Fibroblast of villous mesenchyme (primary cell): ENCODE data around the gene GNMT. TPM values are rescaled to one million over a fixed set of nuclear protein-coding genes. Genes with fewer than 3 reads are reported as not detected.

Experiments
- DNase-seq: peaks from one replicate; pipeline ENCODE4 v3.0.0-alpha.2; 2010; ENCODE audit warnings: low read depth
- H3K4me3 ChIP-seq: 2 replicates; pipeline ENCODE4 v1.5.1; 2011; ENCODE audit warnings: low read depth, mild to moderate bottlenecking, low read length
- total RNA-seq: library from RNA; depleted of rRNA; stranded (reverse); fragments of >200 nt; gene quantifications from 2 replicates; pipeline ENCODE4 v1.2.3, GENCODE V29; 2012
- TF ChIP-seq, protein P1 (sequence below): IDR thresholded peaks from 2 replicates; pipeline ENCODE4 v1.5.1; 2012; ENCODE audit warnings: low read depth, mild to moderate bottlenecking, low read length; ENCODE audit not compliant: insufficient read depth

The GNMT gene
- total RNA-seq, 1 donor = not detected

- H3K4me3 ChIP-seq = peak overlapping the region; percentile 59
- TF ChIP-seq, protein P1, sequence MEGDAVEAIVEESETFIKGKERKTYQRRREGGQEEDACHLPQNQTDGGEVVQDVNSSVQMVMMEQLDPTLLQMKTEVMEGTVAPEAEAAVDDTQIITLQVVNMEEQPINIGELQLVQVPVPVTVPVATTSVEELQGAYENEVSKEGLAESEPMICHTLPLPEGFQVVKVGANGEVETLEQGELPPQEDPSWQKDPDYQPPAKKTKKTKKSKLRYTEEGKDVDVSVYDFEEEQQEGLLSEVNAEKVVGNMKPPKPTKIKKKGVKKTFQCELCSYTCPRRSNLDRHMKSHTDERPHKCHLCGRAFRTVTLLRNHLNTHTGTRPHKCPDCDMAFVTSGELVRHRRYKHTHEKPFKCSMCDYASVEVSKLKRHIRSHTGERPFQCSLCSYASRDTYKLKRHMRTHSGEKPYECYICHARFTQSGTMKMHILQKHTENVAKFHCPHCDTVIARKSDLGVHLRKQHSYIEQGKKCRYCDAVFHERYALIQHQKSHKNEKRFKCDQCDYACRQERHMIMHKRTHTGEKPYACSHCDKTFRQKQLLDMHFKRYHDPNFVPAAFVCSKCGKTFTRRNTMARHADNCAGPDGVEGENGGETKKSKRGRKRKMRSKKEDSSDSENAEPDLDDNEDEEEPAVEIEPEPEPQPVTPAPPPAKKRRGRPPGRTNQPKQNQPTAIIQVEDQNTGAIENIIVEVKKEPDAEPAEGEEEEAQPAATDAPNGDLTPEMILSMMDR = no peak
- DNase-seq = no peak
Measured at GRCh38 chr6:42961020-42961470, 491 bp downstream of the GNMT start.

DNA sequence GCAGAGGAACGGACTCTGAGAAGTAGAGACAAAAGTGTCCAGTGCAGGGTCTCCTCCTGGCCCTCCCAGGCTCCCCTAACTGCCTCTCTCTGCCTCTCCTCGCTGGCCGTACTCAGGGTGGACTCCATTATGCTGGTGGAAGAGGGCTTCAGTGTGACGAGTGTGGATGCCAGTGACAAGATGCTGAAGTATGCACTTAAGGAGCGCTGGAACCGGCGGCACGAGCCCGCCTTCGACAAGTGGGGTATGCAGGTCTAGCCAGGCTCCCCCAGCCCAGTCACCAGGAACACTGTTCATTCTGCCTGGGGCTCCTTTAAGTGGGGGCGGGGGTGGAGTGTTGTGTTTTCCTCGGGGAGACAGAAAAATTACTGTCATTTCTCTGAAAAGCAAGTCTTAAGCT is 1.5 kb downstream of the GNMT start:
- DNase-seq = no peak
- TF ChIP-seq, protein P1 = no peak
- H3K4me3 ChIP-seq = no peak overlapping the region

DNA sequence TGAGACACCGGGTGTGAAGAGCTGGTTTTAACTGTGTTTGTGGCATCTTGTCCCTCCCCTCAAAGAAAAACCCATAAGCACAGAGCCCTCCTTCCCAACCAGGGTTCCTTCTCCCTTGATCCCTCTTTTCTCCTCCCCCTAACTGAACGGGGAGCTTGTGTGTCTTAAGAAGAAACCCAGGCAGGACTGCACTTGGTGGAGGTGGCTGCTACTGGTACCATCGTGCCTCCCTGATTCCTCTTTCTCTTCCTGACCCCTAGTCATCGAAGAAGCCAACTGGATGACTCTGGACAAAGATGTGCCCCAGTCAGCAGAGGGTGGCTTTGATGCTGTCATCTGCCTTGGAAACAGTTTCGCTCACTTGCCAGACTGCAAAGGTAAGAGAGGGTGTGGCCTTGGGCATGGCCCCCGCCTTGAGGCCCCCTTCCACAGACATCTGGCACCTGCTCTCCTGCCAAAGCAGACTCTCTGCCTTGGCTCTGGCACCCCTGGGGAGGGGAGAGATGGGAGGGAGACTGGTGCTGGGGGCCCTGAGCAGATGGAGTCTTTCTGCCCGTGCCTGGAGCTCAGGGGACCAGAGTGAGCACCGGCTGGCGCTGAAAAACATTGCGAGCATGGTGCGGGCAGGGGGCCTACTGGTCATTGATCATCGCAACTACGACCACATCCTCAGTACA is 2.1 kb downstream of the GNMT start:
- TF ChIP-seq, protein P1 = no peak
- no peak overlapping the region for H3K4me3 ChIP-seq
- DNase-seq = no peak

DNA sequence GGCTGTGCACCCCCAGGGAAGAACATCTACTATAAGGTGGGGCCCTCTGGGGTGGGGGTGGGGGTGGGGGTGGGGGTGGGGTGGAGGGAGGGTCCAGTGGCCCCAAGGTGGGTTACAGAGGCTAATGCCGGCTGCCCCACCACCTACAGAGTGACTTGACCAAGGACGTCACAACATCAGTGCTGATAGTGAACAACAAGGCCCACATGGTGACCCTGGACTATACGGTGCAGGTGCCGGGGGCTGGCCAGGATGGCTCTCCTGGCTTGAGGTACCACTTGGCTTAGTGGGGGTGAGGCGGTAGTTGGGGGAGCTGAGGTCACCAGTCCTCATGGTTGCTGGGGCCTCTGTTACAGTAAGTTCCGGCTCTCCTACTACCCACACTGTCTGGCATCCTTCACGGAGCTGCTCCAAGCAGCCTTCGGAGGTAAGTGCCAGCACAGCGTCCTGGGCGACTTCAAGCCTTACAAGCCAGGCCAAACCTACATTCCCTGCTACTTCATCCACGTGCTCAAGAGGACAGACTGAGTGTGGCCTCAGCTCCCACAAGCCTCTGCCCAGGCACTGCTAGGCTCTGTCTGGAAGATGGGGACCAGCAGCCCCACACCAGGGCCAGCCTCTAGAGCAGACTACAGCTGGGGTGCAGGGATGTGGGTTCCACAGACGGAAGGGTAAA is 2.8 kb downstream of the GNMT start:
- TF ChIP-seq, protein P1 = no peak
- no peak overlapping the region for H3K4me3 ChIP-seq
- no peak for DNase-seq

DNA sequence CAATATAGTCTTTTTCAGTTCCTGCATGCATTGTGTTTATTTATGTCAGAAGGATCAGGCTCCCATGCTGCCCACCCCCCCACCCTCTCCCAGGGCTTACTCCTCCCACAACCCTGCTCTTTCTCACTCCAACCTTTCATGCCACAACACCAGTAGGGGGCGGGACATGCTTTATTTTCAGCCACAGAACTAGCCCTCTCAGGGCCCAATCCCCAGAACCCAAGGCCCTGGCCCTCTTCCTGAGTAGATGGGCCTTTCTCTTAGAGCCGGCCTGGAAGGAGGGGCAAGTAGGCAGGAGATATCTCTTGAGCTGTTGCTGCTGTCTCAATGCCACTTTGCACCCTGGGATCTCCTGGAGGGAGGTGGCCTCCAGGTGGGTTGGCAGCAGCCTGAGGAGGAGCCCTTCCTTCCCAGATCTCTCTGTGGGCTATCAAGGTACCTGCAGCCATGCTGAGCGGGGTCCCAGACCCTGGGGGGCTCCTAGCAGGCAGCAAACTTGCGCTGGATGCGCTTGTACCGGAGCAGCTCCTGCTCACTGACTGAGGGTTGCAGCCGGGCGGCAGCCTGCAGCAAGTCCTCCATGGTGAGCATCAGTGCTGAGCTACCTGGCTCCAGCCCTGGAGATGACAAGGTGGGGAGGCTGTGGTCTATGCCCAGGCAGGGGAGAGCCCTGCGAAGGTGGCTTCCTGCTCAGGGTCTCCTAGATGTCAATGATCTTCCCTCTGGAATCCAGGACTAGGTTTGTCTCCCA is 3.5 kb downstream of the GNMT start:
- peak; percentile 60 for DNase-seq
- no peak overlapping the region for H3K4me3 ChIP-seq
- TF ChIP-seq, protein P1 = peak; percentile 31

DNA sequence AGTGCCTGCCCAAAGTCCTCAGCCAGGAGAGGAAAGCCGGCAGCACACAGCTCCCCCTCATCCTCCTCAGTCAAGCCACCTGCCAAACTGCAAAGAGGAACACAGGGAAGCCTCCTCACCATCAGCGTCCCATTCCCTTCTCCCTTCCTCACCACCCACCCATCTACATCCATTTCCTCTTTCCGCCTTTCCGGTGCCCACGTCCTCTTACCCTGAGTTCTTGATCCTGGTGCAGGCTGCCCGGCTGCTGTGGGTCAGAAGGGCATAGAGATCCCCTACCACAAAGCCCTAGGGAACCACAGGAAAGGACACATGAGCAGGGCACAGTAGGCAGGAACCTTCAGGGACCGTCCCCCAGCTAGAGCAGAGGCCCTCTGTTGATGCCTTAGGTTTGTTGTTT is 6.0 kb downstream of the GNMT start:
- TF ChIP-seq, protein P1 = no peak
- no peak overlapping the region for H3K4me3 ChIP-seq
- DNase-seq = no peak
